ENCODE data around the gene SOX18. TPM values are rescaled to one million over a fixed set of nuclear protein-coding genes. Genes with fewer than 3 reads are reported as not detected.

The SOX18 gene
- total and polyA plus RNA-seq, 2 experiments from 2014 or later, result 0.21 TPM; not detected in 1

- Histone ChIP-seq H3K4me1 (ENCODE audit: insufficient read depth) (peaks cover 6% of the 10 kb centered on the region; the same call in 1 of the 2 replicates), H2AFZ (no peak overlapping the region), H3F3A (replicated peaks; ENCODE audit: low read depth) (no peaks in the 10 kb centered on the region), H3K4me2 (no peak overlapping the region), H3K79me2 (replicated peaks; ENCODE audit: insufficient read depth) (no peaks in the 10 kb centered on the region), H3K9me2 (ENCODE audit: insufficient read depth) (no peaks in the 10 kb centered on the region), H3K27me3 (ENCODE audit: insufficient read depth) (no peaks in the 10 kb centered on the region), H3K4me3 (no peak overlapping the region), H3K27ac (ENCODE audit: low read depth) (no peak overlapping the region), H4K20me1 (replicated peaks; ENCODE audit: insufficient read depth) (no peaks in the 10 kb centered on the region), H3K36me3 (ENCODE audit: insufficient read depth) (no peaks in the 10 kb centered on the region)
- Mint-ChIP-seq H3K9me3 (no peaks in the 10 kb centered on the region), H3K4me3 (no peak overlapping the region), H3K27me3 (ENCODE audit: insufficient read depth, low read depth, poor library complexity) (peaks cover 2% of the 10 kb centered on the region), H3K4me1 (peaks cover 4% of the 10 kb centered on the region; the same call in 1 of the 3 replicates), H3K36me3 (ENCODE audit: low read depth) (peaks cover 2% of the 10 kb centered on the region; the same call in 1 of the 3 replicates), H3K27ac (no peak overlapping the region)
- no peak for DNase-seq (ENCODE audit: low spot score)
- no peak for ATAC-seq
- no peak for TF ChIP-seq ZNF331 (CRISPR knock-in tag; IDR thresholded peaks at IDR 0.05; ENCODE audit: low read depth)
- TF ChIP-seq ZNF462 (CRISPR knock-in tag; IDR thresholded peaks at IDR 0.05), result no peak
- no peak for TF ChIP-seq POLR2AphosphoS5 (IDR thresholded peaks at IDR 0.05; ENCODE audit: low read depth)
- no peak for TF ChIP-seq EZH2 (IDR thresholded peaks at IDR 0.05; ENCODE audit: low read depth, unreplicated experiment)
- no peak for TF ChIP-seq CTCF (conservative IDR thresholded peaks at IDR 0.05; ENCODE audit: low read depth in 2 of 2)
- TF ChIP-seq JUNB (IDR thresholded peaks at IDR 0.05; ENCODE audit: unreplicated experiment), result no peak
- TF ChIP-seq CREB1 (CRISPR knock-in tag; IDR thresholded peaks at IDR 0.05; ENCODE audit: low read depth), result no peak
- TF ChIP-seq EZH2phosphoT487 (IDR thresholded peaks at IDR 0.05; ENCODE audit: unreplicated experiment), result no peak
- no peak for TF ChIP-seq REST (IDR thresholded peaks at IDR 0.05; ENCODE audit: unreplicated experiment)
- TF ChIP-seq STAT1 (IDR thresholded peaks at IDR 0.05; ENCODE audit: unreplicated experiment), result no peak
- no peak for TF ChIP-seq ETS1 (IDR thresholded peaks at IDR 0.05)
- TF ChIP-seq ZNF114 (CRISPR knock-in tag; IDR thresholded peaks at IDR 0.05), result no peak
- no peak for TF ChIP-seq NANOG (IDR thresholded peaks at IDR 0.05; ENCODE audit: borderline replicate concordance)
These were observed 24.2 kb upstream of the SOX18 start for GRCh38 chr20:64073476-64074183.

Measured in GM23338 (cell line).